Nephron (organoid): Measurements from ENCODE around the gene CHRNA4.
A peak's percentile ranks its signal among the peaks of the same experiment; 100 is the strongest.
"Not testable (repeated sequence)": the region's sequence is repeated elsewhere in the genome, so short reads cannot be mapped to it uniquely, and the experiment has no call there.

Source experiments
- H3K27ac Mint-ChIP-seq, 3 experiments: 2 replicates each; pipeline ENCODE4 v1.8.0; 2020; ENCODE audit warnings: mixed read lengths in 3 of 3, mild to moderate bottlenecking in 2 of 3, moderate library complexity in 1 of 3
- H3K27me3 Mint-ChIP-seq: 2 replicates; pipeline ENCODE4 v1.8.0; 2021; ENCODE audit warnings: low read depth, mild to moderate bottlenecking, moderate library complexity, mixed read lengths
- H3K36me3 Mint-ChIP-seq: 2 replicates; pipeline ENCODE4 v1.8.0; 2020; ENCODE audit warnings: low read depth, mixed read lengths
- H3K4me1 Mint-ChIP-seq: 2 replicates; pipeline ENCODE4 v1.8.0; 2020; ENCODE audit warnings: mixed read lengths
- H3K4me3 Mint-ChIP-seq, 3 experiments: 2 replicates each; pipeline ENCODE4 v1.8.0; 2020; ENCODE audit warnings: mild to moderate bottlenecking in 3 of 3, mixed read lengths in 3 of 3, moderate library complexity in 2 of 3
- H3K9me3 Mint-ChIP-seq: 2 replicates; pipeline ENCODE4 v1.8.0; 2020; ENCODE audit warnings: mixed read lengths
- CTCF ChIP-seq, 3 experiments: fragments of 200-600 bp; sonication (generic); IDR thresholded peaks; one replicate each; pipeline ENCODE4 v1.5.0; 2021; ENCODE audit warnings: antibody characterized with exemption in 3 of 3; ENCODE audit not compliant: unreplicated experiment in 3 of 3

The CHRNA4 gene

DNA sequence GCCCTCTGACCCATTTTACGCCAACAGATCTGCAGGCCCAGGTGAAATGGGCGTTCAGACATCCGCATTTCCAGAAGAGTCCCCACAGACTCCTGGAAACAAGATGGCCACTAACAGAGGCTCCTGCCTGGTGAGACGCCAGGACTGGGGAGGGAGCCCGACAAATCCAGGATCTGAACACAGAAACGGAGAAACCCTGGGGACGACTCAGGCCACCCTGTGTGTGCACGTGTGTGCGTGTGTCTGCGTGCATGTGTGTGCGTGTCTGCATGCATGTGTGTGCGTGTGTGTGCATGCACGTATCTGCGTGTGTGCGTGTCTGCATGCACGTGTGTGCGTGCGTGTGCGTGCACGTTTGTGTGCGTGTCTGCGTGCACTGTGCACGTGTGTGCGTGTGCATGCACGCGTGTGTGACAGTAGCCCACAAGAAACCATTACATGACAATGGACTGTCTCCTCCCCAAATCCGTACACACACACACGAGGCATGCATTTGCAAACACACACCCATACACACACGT is 24.9 kb downstream of the CHRNA4 start:
- Mint-ChIP-seq H3K27me3 (peaks cover 21% of the 10 kb centered on the region), H3K36me3 (peaks cover 9% of the 10 kb centered on the region), H3K9me3 (peaks cover 9% of the 10 kb centered on the region), H3K27ac (peak overlapping the region in 1 of 3 experiments; percentile 2), H3K4me1 (peaks cover 32% of the 10 kb centered on the region), H3K4me3 (no peak overlapping the region)
- no peak for TF ChIP-seq CTCF (IDR thresholded peaks at IDR 0.05; ENCODE audit: unreplicated experiment in 3 of 3)

- Mint-ChIP-seq H3K4me1 (peaks cover 33% of the 10 kb centered on the region), H3K27me3 (peaks cover 18% of the 10 kb centered on the region), H3K9me3 (peaks cover 9% of the 10 kb centered on the region), H3K36me3 (peaks cover 9% of the 10 kb centered on the region), H3K27ac (peak overlapping the region; percentile 44 to 80 (median 47)), H3K4me3 (peak overlapping the region in 2 of 3 experiments; percentile 20 to 60)
- no peak for TF ChIP-seq CTCF (IDR thresholded peaks at IDR 0.05; ENCODE audit: unreplicated experiment in 3 of 3)
Measured at GRCh38 chr20:63335711-63336110, 25.4 kb downstream of the CHRNA4 start.

GRCh38 chr20:63335060-63335459 is 26.1 kb downstream of the CHRNA4 start:
- H3K27ac Mint-ChIP-seq, H3K36me3 Mint-ChIP-seq, H3K4me3 Mint-ChIP-seq, H3K9me3 Mint-ChIP-seq: not testable (repeated sequence)
- H3K27me3 Mint-ChIP-seq, result peaks cover 18% of the 10 kb centered on the region
- peaks cover 36% of the 10 kb centered on the region for H3K4me1 Mint-ChIP-seq

DNA sequence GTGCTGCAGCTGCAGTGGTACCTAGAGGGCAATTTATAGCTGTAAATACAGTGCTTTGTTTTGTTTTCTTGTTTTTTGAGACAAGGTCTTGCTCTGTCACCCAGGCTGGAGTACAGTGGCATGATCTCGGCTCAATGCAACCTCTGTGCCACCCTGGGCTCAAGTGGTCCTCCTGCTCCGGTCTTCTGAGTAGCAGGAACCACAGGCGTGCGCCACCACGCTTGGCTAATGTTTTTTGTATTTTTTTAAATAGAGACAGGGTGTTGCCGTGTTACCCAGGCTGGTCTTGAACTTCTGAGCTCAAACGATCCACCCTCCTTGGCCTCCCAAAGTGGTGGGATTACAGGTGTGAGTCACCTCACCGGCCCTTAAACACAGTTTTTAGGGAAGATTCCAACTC is 26.8 kb downstream of the CHRNA4 start:
- peaks cover 18% of the 10 kb centered on the region for H3K27me3 Mint-ChIP-seq
- no peak for TF ChIP-seq CTCF (IDR thresholded peaks at IDR 0.05; ENCODE audit: unreplicated experiment in 3 of 3)
- H3K9me3 Mint-ChIP-seq, result peaks cover 9% of the 10 kb centered on the region
- no peak overlapping the region for H3K4me3 Mint-ChIP-seq
- peaks cover 36% of the 10 kb centered on the region for H3K4me1 Mint-ChIP-seq
- H3K27ac Mint-ChIP-seq, result no peak overlapping the region
- peaks cover 9% of the 10 kb centered on the region for H3K36me3 Mint-ChIP-seq

GRCh38 chr20:63333241-63333836 is 27.8 kb downstream of the CHRNA4 start:
- no peak overlapping the region for H3K4me3 Mint-ChIP-seq

More at GRCh38 chr20:63333241-63333836, 27.8 kb downstream of the CHRNA4 start:
- no peak for TF ChIP-seq CTCF (IDR thresholded peaks at IDR 0.05; ENCODE audit: unreplicated experiment in 3 of 3)
- Mint-ChIP-seq H3K9me3 (peaks cover 9% of the 10 kb centered on the region), H3K27me3 (peaks cover 18% of the 10 kb centered on the region), H3K4me1 (peaks cover 35% of the 10 kb centered on the region), H3K36me3 (peaks cover 9% of the 10 kb centered on the region), H3K27ac (no peak overlapping the region)
